HEK293 (cell line): ENCODE data around the gene ATP5F1D.

Source experiments
- AEBP2 ChIP-seq: fragments of 450-650 bp; formaldehyde crosslinking; IDR thresholded peaks from 2 replicates; pipeline ENCODE4 v1.5.1; 2016; ENCODE audit warnings: missing biosample characterization, missing genetic modification characterization, borderline replicate concordance
- ATF2 ChIP-seq: fragments of 450-650 bp; formaldehyde crosslinking; IDR thresholded peaks from 2 replicates; pipeline ENCODE4 v1.5.1; 2016; ENCODE audit warnings: missing biosample characterization, missing genetic modification characterization, low read depth
- BCL11A ChIP-seq: fragments of 450-650 bp; formaldehyde crosslinking; IDR thresholded peaks from 2 replicates; pipeline ENCODE4 v1.5.1; 2016; ENCODE audit warnings: low read depth, missing biosample characterization, missing genetic modification characterization
- CTCF ChIP-seq: fragments of 450-650 bp; formaldehyde crosslinking; IDR thresholded peaks from 2 replicates; pipeline ENCODE4 v1.5.1; 2016; ENCODE audit warnings: missing biosample characterization, missing genetic modification characterization
- ZBTB26 ChIP-seq: fragments of 450-650 bp; formaldehyde crosslinking; optimal IDR thresholded peaks from 2 replicates; pipeline ENCODE3; 2016; ENCODE audit warnings: missing biosample characterization, mild to moderate bottlenecking, missing genetic modification characterization
- ZNF24 ChIP-seq: fragments of 450-650 bp; formaldehyde crosslinking; IDR thresholded peaks from 2 replicates; pipeline ENCODE4 v1.5.1; 2016; ENCODE audit warnings: missing biosample characterization, missing genetic modification characterization
- ZNF274 ChIP-seq, 2 experiments: fragments of 200-500 bp in 1 of 2; fragments of 450-650 bp in 1 of 2; sonication (Bioruptor generic) in 1 of 2; formaldehyde crosslinking in 1 of 2; IDR thresholded peaks; 2 replicates each; pipeline versions ENCODE4 v1.5.1 to v1.6.1; 2014 to 2016; ENCODE audit warnings: borderline replicate concordance in 1 of 2, inconsistent platforms in 1 of 2, low read length in 1 of 2, missing biosample characterization in 1 of 2, missing genetic modification characterization in 1 of 2
- ZNF398 ChIP-seq: fragments of 450-650 bp; formaldehyde crosslinking; IDR thresholded peaks from 2 replicates; pipeline ENCODE4 v1.5.1; 2017; ENCODE audit warnings: missing biosample characterization, missing genetic modification characterization
- ZNF555 ChIP-seq: fragments of 450-650 bp; formaldehyde crosslinking; conservative IDR thresholded peaks from 2 replicates; pipeline ENCODE4 v1.5.1; 2017; ENCODE audit warnings: missing biosample characterization, mild to moderate bottlenecking, missing genetic modification characterization, inconsistent platforms
- ZNF585B ChIP-seq: fragments of 450-650 bp; formaldehyde crosslinking; IDR thresholded peaks from 2 replicates; pipeline ENCODE4 v1.5.1; 2016; ENCODE audit warnings: missing biosample characterization, missing genetic modification characterization
- ZNF701 ChIP-seq: fragments of 450-650 bp; formaldehyde crosslinking; IDR thresholded peaks from 2 replicates; pipeline ENCODE4 v1.5.1; 2016; ENCODE audit warnings: missing biosample characterization, missing genetic modification characterization
- ZNF768 ChIP-seq: fragments of 450-650 bp; formaldehyde crosslinking; IDR thresholded peaks from 2 replicates; pipeline ENCODE4 v1.5.1; 2018; ENCODE audit warnings: missing biosample characterization, mild to moderate bottlenecking, missing genetic modification characterization

- TF ChIP-seq CTCF (tag by site-specific recombination) (peak; percentile 95), AEBP2 (tag by site-specific recombination) (no peak), ZNF24 (tag by site-specific recombination) (no peak), ZNF768 (tag by site-specific recombination) (no peak), ZNF701 (no peak), ZNF585B (no peak), ATF2 (tag by site-specific recombination) (no peak), ZNF274 (IDR thresholded peaks at IDR 0.05; ENCODE audit: low read length) (no peak), ZNF274 (tag by site-specific recombination; IDR thresholded peaks at IDR 0.05; ENCODE audit: borderline replicate concordance) (no peak), ZNF555 (tag by site-specific recombination) (no peak), ZBTB26 (tag by site-specific recombination) (peak; percentile 17), ZNF398 (tag by site-specific recombination) (no peak), BCL11A (tag by site-specific recombination) (no peak)
Observed at GRCh38 chr19:1279782-1280341, 38.3 kb downstream of the ATP5F1D start.
